ENCODE results near the gene GFER. TPM values are rescaled to one million over a fixed set of nuclear protein-coding genes. Genes with fewer than 3 reads are reported as not detected.

GFER gene
- total and polyA plus RNA-seq, 2 donors (not counting 1 experiment from before 2014, with no cell fraction given) = 15.6 to 30.4 TPM

GRCh38 chr16:1975432-1976215 lies 8.4 kb upstream of the GFER start:
- Mint-ChIP-seq H3K9me3 (ENCODE audit: insufficient read depth) (no peaks in the 10 kb centered on the region), H3K27ac (no peak overlapping the region), H3K27me3 (no peaks in the 10 kb centered on the region), H3K4me3 (no peak overlapping the region), H3K4me1 (peaks cover 21% of the 10 kb centered on the region)
- TF ChIP-seq CTCF (IDR thresholded peaks at IDR 0.05) = no peak
- TF ChIP-seq EZH2 (IDR thresholded peaks at IDR 0.05; ENCODE audit: borderline replicate concordance, insufficient read depth, low read depth, low read length, poor library complexity, severe bottlenecking) = no peak
- no peak overlapping the region for H3K9ac ChIP-seq (ENCODE audit: low read length)
- peaks cover 0 to 6% (median 0%) of the 10 kb centered on the region in 3 donors for H3K9me3 ChIP-seq (ENCODE audit: control extremely low read depth in 1 of 3, control insufficient read depth in 2 of 3, insufficient read depth in 1 of 3, low read length in 2 of 3)
- ChIA-PET POLR2A (interaction anchor here (0.5 to 1.8 kb wide), 2 partner anchors 11 to 36 kb away, joined by 5 to 7 read pairs; partner anchors contain the start of gene RPS2), CTCF (no interaction called here)
- no peak overlapping the region for H3K4me3 ChIP-seq (ENCODE audit: control extremely low read depth in 1 of 5, extremely low read depth in 1 of 5, insufficient read depth in 1 of 5, low read depth in 2 of 5, low read length in 4 of 5)
- 97% methylated on average over 31 of the region's 33 CpGs for WGBS (ENCODE audit: insufficient coverage)
- DNase-seq (no peak), ATAC-seq (ENCODE audit: low read depth) (no peak)
- peaks cover 40% of the 10 kb centered on the region for H3K79me2 ChIP-seq (ENCODE audit: control insufficient read depth, insufficient read depth, low read length)
- peaks cover 9 to 31% of the 10 kb centered on the region in 2 donors for H3K4me1 ChIP-seq (ENCODE audit: control insufficient read depth in 2 of 2, insufficient read depth in 2 of 2, low read length in 2 of 2)
- H3K27me3 ChIP-seq (replicated peaks in 1 of 4; ENCODE audit: control extremely low read depth in 1 of 4, control insufficient read depth in 3 of 4, insufficient read depth in 4 of 4, low read length in 3 of 4) = peaks cover 0 to 42% (median 7%) of the 10 kb centered on the region in 4 experiments
- intact Hi-C loops (cut with micrococcal nuclease) = no loop called here
- H2AFZ ChIP-seq (ENCODE audit: insufficient read depth, low read depth, low read length, poor library complexity, severe bottlenecking) = no peak overlapping the region
- peaks cover 48% of the 10 kb centered on the region for H4K20me1 ChIP-seq (ENCODE audit: control insufficient read depth, insufficient read depth, low read length, poor library complexity, severe bottlenecking)
- H3K4me2 ChIP-seq (replicated peaks; ENCODE audit: low read depth, low read length, poor library complexity, severe bottlenecking) = no peak overlapping the region
- peaks cover 0 to 42% of the 10 kb centered on the region in 2 experiments for H3K36me3 ChIP-seq (replicated peaks in 1 of 2; ENCODE audit: control extremely low read depth in 1 of 2, control insufficient read depth in 1 of 2, extremely low read depth in 1 of 2, insufficient read depth in 2 of 2, low read length in 1 of 2)
- no peak overlapping the region for H3K27ac ChIP-seq (ENCODE audit: low read length in 2 of 2)

- Histone ChIP-seq H2AFZ (ENCODE audit: insufficient read depth, low read depth, low read length, poor library complexity, severe bottlenecking) (no peak overlapping the region), H3K27ac (ENCODE audit: low read length in 2 of 2) (no peak overlapping the region), H3K4me3 (ENCODE audit: control extremely low read depth in 1 of 5, extremely low read depth in 1 of 5, insufficient read depth in 1 of 5, low read depth in 2 of 5, low read length in 4 of 5) (no peak overlapping the region), H3K4me2 (replicated peaks; ENCODE audit: low read depth, low read length, poor library complexity, severe bottlenecking) (no peak overlapping the region), H4K20me1 (ENCODE audit: control insufficient read depth, insufficient read depth, low read length, poor library complexity, severe bottlenecking) (peaks cover 48% of the 10 kb centered on the region), H3K4me1 (ENCODE audit: control insufficient read depth in 2 of 2, insufficient read depth in 2 of 2, low read length in 2 of 2) (peaks cover 10 to 26% of the 10 kb centered on the region in 2 donors), H3K79me2 (ENCODE audit: control insufficient read depth, insufficient read depth, low read length) (peaks cover 35% of the 10 kb centered on the region), H3K9me3 (ENCODE audit: control extremely low read depth in 1 of 3, control insufficient read depth in 2 of 3, insufficient read depth in 1 of 3, low read length in 2 of 3) (peaks cover 0 to 6% (median 0%) of the 10 kb centered on the region in 3 donors), H3K9ac (ENCODE audit: low read length) (no peak overlapping the region), H3K36me3 (replicated peaks in 1 of 2; ENCODE audit: control extremely low read depth in 1 of 2, control insufficient read depth in 1 of 2, extremely low read depth in 1 of 2, insufficient read depth in 2 of 2, low read length in 1 of 2) (peaks cover 0 to 42% of the 10 kb centered on the region in 2 experiments), H3K27me3 (replicated peaks in 1 of 4; ENCODE audit: control extremely low read depth in 1 of 4, control insufficient read depth in 3 of 4, insufficient read depth in 4 of 4, low read length in 3 of 4) (peaks cover 0 to 47% (median 11%) of the 10 kb centered on the region in 4 experiments)
- H3K27me3 Mint-ChIP-seq = no peaks in the 10 kb centered on the region
- ChIA-PET POLR2A (interaction anchor here (1.8 kb wide), 1 partner anchor 12 kb away, joined by 7 read pairs; the partner anchor contains the start of gene RPS2), CTCF (no interaction called here)
- WGBS (ENCODE audit: insufficient coverage) = 100% methylated on average over 7 of the region's 8 CpGs
- no peaks in the 10 kb centered on the region for H3K9me3 Mint-ChIP-seq (ENCODE audit: insufficient read depth)
- intact Hi-C loops (cut with micrococcal nuclease) = no loop called here
- no peak overlapping the region for H3K4me3 Mint-ChIP-seq
- no peak for ATAC-seq (ENCODE audit: low read depth)
- no peak for TF ChIP-seq CTCF (IDR thresholded peaks at IDR 0.05)
- TF ChIP-seq EZH2 (IDR thresholded peaks at IDR 0.05; ENCODE audit: borderline replicate concordance, insufficient read depth, low read depth, low read length, poor library complexity, severe bottlenecking) = no peak
- H3K4me1 Mint-ChIP-seq = peaks cover 18% of the 10 kb centered on the region
- H3K27ac Mint-ChIP-seq = no peak overlapping the region
- DNase-seq = no peak
Measured at GRCh38 chr16:1976216-1976520, 7.8 kb upstream of the GFER start.
